GM12878 (cell line): ENCODE results near the gene DDX53. TPM values are rescaled to one million over a fixed set of nuclear protein-coding genes. Genes with fewer than 3 reads are reported as not detected.

Experiments used
- ATAC-seq: fragments of 200-7000 bp; cut with Tn5 transposase; 3 replicates; pipeline ENCODE4 v1.9.1; 2020; ENCODE audit warnings: mild to moderate bottlenecking, moderate library complexity
- BruUV-seq: library from RNA; stranded (reverse); fragments of 400-500 nt; replicated peaks from 2 replicates; lab custom pipeline; 2021; lab: Mats Ljungman, UMichigan
- CTCF ChIA-PET: fragments of 300-600 bp; sonication (Branson Sonifier 250); formaldehyde crosslinking; extraction: SDS; loops from one replicate; lab custom pipeline; 2021; ENCODE audit warnings: inconsistent platforms; lab: Yijun Ruan, JAX
- POLR2A ChIA-PET: fragments of 350-600 bp; formaldehyde crosslinking; extraction: SDS; loops from one replicate; lab custom pipeline; 2021; ENCODE audit warnings: inconsistent platforms; lab: Charles Lee
- RAD21 ChIA-PET: fragments of 300-600 bp; sonication (Branson Sonifier 250); formaldehyde crosslinking; loops from one replicate; lab custom pipeline; 2023; ENCODE audit warnings: antibody characterized with exemption; ENCODE audit not compliant: unreplicated experiment; lab: Charles Lee
- SMC1A ChIA-PET: fragments of 300-600 bp; sonication (Branson Sonifier 250); formaldehyde crosslinking; loops from one replicate; lab custom pipeline; 2023; ENCODE audit not compliant: unreplicated experiment, uncharacterized antibody; lab: Charles Lee
- DNase-seq: peaks from one replicate; pipeline ENCODE4 v3.0.0-alpha.2; 2011; ENCODE audit warnings: low read depth, low spot score
- FAIRE-seq: peaks from 3 replicates; lab custom pipeline; 2011; peaks lifted over from hg19 to GRCh38; lab: Jason Lieb, UNC
- H2AFZ ChIP-seq: 2 replicates; pipeline ENCODE4 v1.6.0; 2011; ENCODE audit warnings: low read depth, low read length, control low read depth; ENCODE audit not compliant: control insufficient read depth
- H3K27ac ChIP-seq: 2 replicates; pipeline ENCODE4 v1.5.1; 2011; ENCODE audit warnings: control low read depth; ENCODE audit not compliant: control insufficient read depth, insufficient read depth
- H3K27me3 ChIP-seq, 2 experiments: replicated peaks in 1 of 2; 2 replicates each; pipeline versions ENCODE4 v1.6.0 to v1.6.1; 2011; ENCODE audit warnings: low read length in 1 of 2; ENCODE audit not compliant: control insufficient read depth in 2 of 2, insufficient read depth in 2 of 2
- H3K36me3 ChIP-seq, 2 experiments: 2 replicates each; pipeline ENCODE4 v1.5.1; 2011; ENCODE audit warnings: low read length in 1 of 2; ENCODE audit not compliant: control insufficient read depth in 2 of 2, insufficient read depth in 2 of 2
- H3K4me1 ChIP-seq: 2 replicates; pipeline ENCODE4 v1.6.1; 2011; ENCODE audit warnings: mild to moderate bottlenecking, low read length, moderate library complexity, mixed read lengths; ENCODE audit not compliant: control insufficient read depth, insufficient read depth
- H3K4me2 ChIP-seq: 2 replicates; pipeline ENCODE4 v1.6.0; 2011; ENCODE audit warnings: control low read depth; ENCODE audit not compliant: control insufficient read depth, insufficient read depth
- H3K4me3 ChIP-seq: fragments of 200-600 bp; sonication (generic); 2 replicates; pipeline ENCODE4 v1.5.1; 2016
- H3K79me2 ChIP-seq: 2 replicates; pipeline ENCODE4 v1.6.0; 2011; ENCODE audit warnings: low read length; ENCODE audit not compliant: control insufficient read depth, insufficient read depth
- H3K9ac ChIP-seq: 2 replicates; pipeline ENCODE4 v1.8.0; 2011; ENCODE audit warnings: low read length, control low read depth, mixed read lengths; ENCODE audit not compliant: control insufficient read depth, insufficient read depth
- H3K9me3 ChIP-seq: replicated peaks from 3 replicates; pipeline ENCODE4 v1.5.1; 2011; ENCODE audit warnings: mild to moderate bottlenecking, low read length; ENCODE audit not compliant: control insufficient read depth, insufficient read depth
- H4K20me1 ChIP-seq: 2 replicates; pipeline ENCODE4 v1.6.0; 2011; ENCODE audit not compliant: control insufficient read depth, insufficient read depth
- BHLHE40 ChIP-seq, 2 experiments: fragments of 450-650 bp in 1 of 2; IDR thresholded peaks; 2 replicates each; pipeline ENCODE4 v1.6.1; 2011 to 2017; ENCODE audit warnings: low read depth in 2 of 2, borderline replicate concordance in 1 of 2, improper control_type of control experiment in 1 of 2, low read length in 1 of 2, mild to moderate bottlenecking in 1 of 2
- CTCF ChIP-seq, 3 experiments: IDR thresholded peaks in 2 of 3; conservative IDR thresholded peaks in 1 of 3; 2 replicates each; pipeline ENCODE4 v1.5.1; 2011; ENCODE audit warnings: low read depth in 3 of 3, low read length in 3 of 3, mild to moderate bottlenecking in 3 of 3, control low read depth in 2 of 3, moderate library complexity in 2 of 3, inconsistent platforms in 1 of 3, mixed read lengths in 1 of 3; ENCODE audit not compliant: control insufficient read depth in 2 of 3, insufficient read depth in 1 of 3; ENCODE audit errors: extremely low read depth in 1 of 3
- RAD21 ChIP-seq: IDR thresholded peaks from 2 replicates; pipeline ENCODE4 v1.6.1; 2011; ENCODE audit warnings: mild to moderate bottlenecking, low read depth, low read length, moderate library complexity; ENCODE audit not compliant: insufficient read depth
- SMC3 ChIP-seq: IDR thresholded peaks from 2 replicates; pipeline ENCODE4 v1.6.1; 2011; ENCODE audit warnings: low read length, improper control_type of control experiment, borderline replicate concordance
- ZNF622 ChIP-seq: fragments of 450-650 bp; IDR thresholded peaks from 2 replicates; pipeline ENCODE4 v1.6.1; 2017; ENCODE audit warnings: mild to moderate bottlenecking, inconsistent platforms
- WGBS: methylation state at CpG from one replicate; pipeline ENCODE4 v1.1.6; 2016; ENCODE audit warnings: low lambda C conversion rate; ENCODE audit not compliant: insufficient replicate concordance, insufficient coverage; ENCODE audit errors: missing lambda C conversion rate; 5-methylcytosine and 5-hydroxymethylcytosine counted together
- in situ Hi-C: fragments of 300-500 bp; cut with MboI; formaldehyde crosslinking; loops from 9 replicates; pipeline ENCODE4 v1.14.3; 2018; ENCODE audit warnings: mixed read lengths
- intact Hi-C: fragments of 100-400 bp; cut with micrococcal nuclease; formaldehyde crosslinking; loops from one replicate; pipeline ENCODE4 v1.14.2; 2022; ENCODE audit not compliant: unreplicated experiment
- polyA plus RNA-seq, 11 experiments: library from polyadenylated mRNA; depleted of rRNA in 4 of 11; unstranded in 6 of 11; stranded (reverse) in 5 of 11; fragments of >200 nt; fragmentation: Nextera tagmentation in 4 of 11; fragmentation: Illumina TruSeq in 1 of 11; extraction: Ambion mirVana in 4 of 11; extraction: Trizol in 1 of 11; gene quantifications; 1 replicate in 1 of 11; 2 replicates in 10 of 11; pipeline versions ENCODE4 v1.2.1 to v1.2.3, GENCODE V29; 2011 to 2016; ENCODE audit warnings: inconsistent platforms in 2 of 11, missing spikeins in 2 of 11, low read depth in 1 of 11
- total RNA-seq, 4 experiments: library from RNA; depleted of rRNA in 3 of 4; stranded (reverse); fragments of >200 nt in 3 of 4; fragmentation: Illumina TruSeq in 1 of 4; extraction: Trizol in 1 of 4; gene quantifications; 2 replicates each; pipeline versions ENCODE4 v1.2.1 to v1.2.3, GENCODE V29; 2013 to 2021

DDX53 gene
- total and polyA plus RNA-seq, 10 of the 15 experiments (the other 5 are each of a cell fraction or from before 2014, with no cell fraction given): 0.12 TPM; not detected in 9

GRCh38 chrX:23008431-23009099 is 8.8 kb downstream of the DDX53 start:
- no TSS peak for BruUV-seq
- H3K79me2 ChIP-seq: no peaks in the 10 kb centered on the region
- ChIA-PET SMC1A (interaction anchor here (0.6 to 1.3 kb wide), 3 partner anchors 10 to 309 kb away, joined by 3 to 5 read pairs (median 3); no protein-coding TSS in a partner anchor), RAD21 (interaction anchor here (1.7 kb wide), 1 partner anchor 310 kb away, joined by 6 read pairs; no protein-coding TSS in a partner anchor), POLR2A (no interaction called here), CTCF (interaction anchor here (0.6 to 2.0 kb wide), 4 partner anchors 169 to 1023 kb away, joined by 3 to 14 read pairs (median 4); no protein-coding TSS in a partner anchor)
- in situ Hi-C loops: no loop called here
- H3K36me3 ChIP-seq: no peaks in the 10 kb centered on the region
- no peaks in the 10 kb centered on the region for H4K20me1 ChIP-seq
- TF ChIP-seq ZNF622 (no peak), BHLHE40 (IDR thresholded peaks at IDR 0.05; ENCODE audit: borderline replicate concordance in 1 of 2, low read depth in 2 of 2, low read length in 1 of 2) (no peak), SMC3 (peak; percentile 41; the same call in 1 of the 2 replicates), RAD21 (peak; percentile 36; the same call in 1 of the 2 replicates), CTCF (IDR thresholded peaks at IDR 0.05 in 2 of 3, conservative IDR thresholded peaks at IDR 0.05 in 1 of 3; ENCODE audit: control insufficient read depth in 2 of 3, extremely low read depth in 1 of 3, insufficient read depth in 1 of 3, low read depth in 3 of 3, low read length in 3 of 3) (peak; percentile 39 to 45 (median 40); a peak in 4 of 6 replicates)
- intact Hi-C loops: loop anchor here (2.0 to 5.0 kb wide), 2 partner anchors 310 to 544 kb away; no protein-coding TSS in a partner anchor
- no peak overlapping the region for H3K9ac ChIP-seq
- DNase-seq (no peak), FAIRE-seq (no peak), ATAC-seq (peak; percentile 48; the same call in 2 of the 3 replicates)
- no peak overlapping the region for H2AFZ ChIP-seq
- no peak overlapping the region for H3K27ac ChIP-seq
- 0% methylated on average over 1 of the region's 1 CpG for WGBS
- H3K27me3 ChIP-seq: no peaks in the 10 kb centered on the region
- no peak overlapping the region for H3K4me2 ChIP-seq
- H3K4me3 ChIP-seq: no peak overlapping the region
- H3K9me3 ChIP-seq: no peaks in the 10 kb centered on the region
- H3K4me1 ChIP-seq: no peaks in the 10 kb centered on the region
